ENCODE measurements around the gene PPP1R15B.

PPP1R15B gene

DNA sequence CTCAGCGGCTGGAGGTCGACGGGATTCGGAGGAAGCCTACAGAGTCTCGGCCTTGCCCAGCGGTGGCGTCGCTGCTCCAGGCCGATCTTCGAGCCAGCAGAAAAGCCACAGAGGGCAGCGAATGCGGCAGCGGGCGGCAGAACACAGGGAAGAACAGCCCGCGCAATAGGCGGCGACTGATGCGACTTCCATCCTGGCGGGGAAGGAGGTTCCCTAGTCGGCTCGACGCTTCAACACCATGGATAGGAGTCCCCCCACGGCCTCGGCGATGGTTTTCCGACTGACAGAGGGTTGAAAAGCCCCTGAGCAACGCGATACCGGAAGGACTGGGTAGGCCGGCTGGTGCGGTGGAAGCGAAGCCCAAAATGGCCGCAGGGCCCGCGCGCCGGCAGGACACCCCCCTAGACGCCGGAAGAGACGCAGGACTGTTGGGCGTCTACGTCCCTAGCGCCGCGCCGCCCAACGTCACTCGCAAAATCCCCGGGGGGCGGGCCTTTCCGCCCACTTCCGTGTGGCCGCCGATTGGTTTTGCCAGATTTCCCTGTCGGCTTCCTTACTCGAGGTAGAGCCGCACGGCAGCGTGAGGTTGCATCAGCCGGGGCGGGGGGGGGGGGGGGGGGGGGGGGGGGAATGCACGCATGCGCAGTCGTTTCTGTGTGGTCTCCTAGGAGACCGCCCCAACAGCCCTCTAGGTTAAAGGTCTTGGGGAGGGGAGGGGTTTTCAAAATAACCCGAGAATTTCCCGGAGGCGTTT is at the start of gene PPP1R15B:
Gene PPP1R15B, minus strand, starts transcription at position 367 of the 754 bp plus-strand sequence. CDS start 406 bp downstream, outside the sequence.
- Histone ChIP-seq H3K4me1 (peaks cover 0 to 25% (median 8%) of the 10 kb centered on the region in 4 donors), H3K27me3 (no peaks in the 10 kb centered on the region), H3K9me3 (no peaks in the 10 kb centered on the region), H3K4me3 (peak within 1 kb of the TSS; percentile 86 to 92), H3K36me3 (no peaks in the 10 kb centered on the region), H3K27ac (peak within 1 kb of the TSS; percentile 95 to 100)
- intact Hi-C loops (cut with DNase I; ENCODE audit: low total_unique reads), result no loop called here
- no peak for TF ChIP-seq CTCF (IDR thresholded peaks at IDR 0.05)
- peak; percentile 92 to 98 for DNase-seq

DNA sequence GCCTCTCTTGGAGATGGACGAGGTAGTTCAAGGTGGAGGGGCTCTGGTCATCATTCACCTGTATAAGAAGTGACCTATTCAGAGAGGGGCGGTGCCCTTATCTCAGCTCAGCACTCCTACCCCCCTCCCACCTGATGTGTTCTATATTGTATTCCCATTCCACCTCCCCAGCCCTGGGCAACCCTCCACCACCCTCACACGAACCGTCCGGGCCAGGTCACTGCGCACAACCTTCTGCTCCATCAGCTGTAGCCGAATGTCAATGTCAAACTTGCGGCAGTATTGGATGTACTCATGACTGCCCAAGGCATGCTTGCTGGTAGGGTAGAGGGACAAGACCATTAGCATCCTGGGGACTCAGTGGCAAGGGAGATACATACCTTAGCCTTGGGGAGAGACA is 48.7 kb upstream of the PPP1R15B start:
- no peak for DNase-seq
- Histone ChIP-seq H3K27ac (no peak overlapping the region), H3K36me3 (peaks cover 15 to 81% (median 61%) of the 10 kb centered on the region in 3 donors)

DNA sequence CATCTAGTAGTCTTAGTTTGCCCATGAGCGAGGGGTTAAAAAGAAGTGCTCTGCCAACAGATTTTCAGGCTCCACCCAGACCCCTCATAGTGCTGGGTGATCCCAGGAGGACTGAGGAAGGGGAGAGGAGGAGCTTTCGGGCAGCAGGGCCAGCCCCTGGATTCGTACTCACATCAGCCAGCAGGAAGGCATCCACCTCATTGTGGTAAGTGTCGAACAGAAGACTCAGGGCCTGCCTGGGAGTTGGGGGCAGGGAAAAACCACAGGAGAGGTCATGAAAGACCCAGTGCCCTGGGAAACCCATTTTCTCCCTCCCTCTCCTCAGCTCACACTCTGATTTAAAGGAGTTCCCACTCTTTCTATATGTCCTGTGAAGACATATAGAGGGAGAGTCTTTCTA is 48.1 kb upstream of the PPP1R15B start:
- Histone ChIP-seq H3K27ac (no peak overlapping the region), H3K27me3 (no peaks in the 10 kb centered on the region), H3K9me3 (no peaks in the 10 kb centered on the region), H3K4me3 (no peak overlapping the region), H3K36me3 (peaks cover 21 to 88% (median 67%) of the 10 kb centered on the region in 3 donors), H3K4me1 (peaks cover 0 to 15% (median 11%) of the 10 kb centered on the region in 4 donors)
- no peak for DNase-seq
- TF ChIP-seq CTCF (IDR thresholded peaks at IDR 0.05), result no peak
- intact Hi-C loops (cut with DNase I; ENCODE audit: low total_unique reads), result no loop called here

More for the DNA sequence above, 48.7 kb upstream of the PPP1R15B start:
- Histone ChIP-seq H3K27me3 (no peaks in the 10 kb centered on the region), H3K9me3 (no peaks in the 10 kb centered on the region), H3K4me1 (peaks cover 0 to 22% (median 17%) of the 10 kb centered on the region in 4 donors), H3K4me3 (no peak overlapping the region)
- intact Hi-C loops (cut with DNase I; ENCODE audit: low total_unique reads), result no loop called here
- no peak for TF ChIP-seq CTCF (IDR thresholded peaks at IDR 0.05)

DNA sequence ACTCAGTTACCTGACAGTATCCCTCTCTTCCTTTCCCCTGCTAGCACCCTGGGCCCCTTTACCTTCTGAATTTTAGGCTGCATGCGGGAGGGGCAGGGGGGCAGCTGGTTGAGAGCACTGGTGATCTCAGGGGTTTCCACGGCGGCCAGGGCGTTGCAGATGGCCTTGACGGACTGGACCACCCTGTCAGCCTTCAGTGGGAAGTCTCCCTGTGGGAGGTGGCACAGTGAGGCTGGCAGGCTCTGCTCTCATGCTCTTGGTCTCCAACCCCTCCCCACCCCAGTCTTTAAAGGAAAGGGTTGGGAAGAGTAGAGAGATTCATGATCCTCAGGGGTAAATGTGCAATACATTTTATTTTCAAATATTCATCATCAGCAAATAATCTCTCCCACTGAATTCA is 46.0 kb upstream of the PPP1R15B start:
- intact Hi-C loops (cut with DNase I; ENCODE audit: low total_unique reads), result no loop called here
- Histone ChIP-seq H3K27ac (no peak overlapping the region), H3K27me3 (no peaks in the 10 kb centered on the region), H3K9me3 (no peaks in the 10 kb centered on the region), H3K4me3 (no peak overlapping the region), H3K36me3 (peaks cover 31 to 93% (median 79%) of the 10 kb centered on the region in 3 donors), H3K4me1 (no peaks in the 10 kb centered on the region)
- TF ChIP-seq CTCF (IDR thresholded peaks at IDR 0.05), result no peak
- DNase-seq, result no peak

GRCh38 chr1:204456826-204457442 is 45.3 kb upstream of the PPP1R15B start:
- no peak for DNase-seq
- intact Hi-C loops (cut with DNase I; ENCODE audit: low total_unique reads), result no loop called here
- TF ChIP-seq CTCF (IDR thresholded peaks at IDR 0.05), result no peak
- Histone ChIP-seq H3K4me1 (peaks cover 0 to under 1% (median under 1%) of the 10 kb centered on the region in 4 donors), H3K27me3 (no peaks in the 10 kb centered on the region), H3K9me3 (no peaks in the 10 kb centered on the region), H3K27ac (no peak overlapping the region), H3K4me3 (no peak overlapping the region), H3K36me3 (peaks cover 31 to 94% (median 77%) of the 10 kb centered on the region in 3 donors)

Measured in tibial artery (tissue), 4 donors.